Dedifferentiated amniotic fluid mesenchymal stem cell (primary cell): ENCODE results near the gene SMG9.

Experiments
- DNase-seq: peaks from one replicate; pipeline ENCODE4 v3.0.0-alpha.2; 2016; ENCODE audit errors: extremely low spot score

Gene SMG9, protein sequence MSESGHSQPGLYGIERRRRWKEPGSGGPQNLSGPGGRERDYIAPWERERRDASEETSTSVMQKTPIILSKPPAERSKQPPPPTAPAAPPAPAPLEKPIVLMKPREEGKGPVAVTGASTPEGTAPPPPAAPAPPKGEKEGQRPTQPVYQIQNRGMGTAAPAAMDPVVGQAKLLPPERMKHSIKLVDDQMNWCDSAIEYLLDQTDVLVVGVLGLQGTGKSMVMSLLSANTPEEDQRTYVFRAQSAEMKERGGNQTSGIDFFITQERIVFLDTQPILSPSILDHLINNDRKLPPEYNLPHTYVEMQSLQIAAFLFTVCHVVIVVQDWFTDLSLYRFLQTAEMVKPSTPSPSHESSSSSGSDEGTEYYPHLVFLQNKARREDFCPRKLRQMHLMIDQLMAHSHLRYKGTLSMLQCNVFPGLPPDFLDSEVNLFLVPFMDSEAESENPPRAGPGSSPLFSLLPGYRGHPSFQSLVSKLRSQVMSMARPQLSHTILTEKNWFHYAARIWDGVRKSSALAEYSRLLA

DNA sequence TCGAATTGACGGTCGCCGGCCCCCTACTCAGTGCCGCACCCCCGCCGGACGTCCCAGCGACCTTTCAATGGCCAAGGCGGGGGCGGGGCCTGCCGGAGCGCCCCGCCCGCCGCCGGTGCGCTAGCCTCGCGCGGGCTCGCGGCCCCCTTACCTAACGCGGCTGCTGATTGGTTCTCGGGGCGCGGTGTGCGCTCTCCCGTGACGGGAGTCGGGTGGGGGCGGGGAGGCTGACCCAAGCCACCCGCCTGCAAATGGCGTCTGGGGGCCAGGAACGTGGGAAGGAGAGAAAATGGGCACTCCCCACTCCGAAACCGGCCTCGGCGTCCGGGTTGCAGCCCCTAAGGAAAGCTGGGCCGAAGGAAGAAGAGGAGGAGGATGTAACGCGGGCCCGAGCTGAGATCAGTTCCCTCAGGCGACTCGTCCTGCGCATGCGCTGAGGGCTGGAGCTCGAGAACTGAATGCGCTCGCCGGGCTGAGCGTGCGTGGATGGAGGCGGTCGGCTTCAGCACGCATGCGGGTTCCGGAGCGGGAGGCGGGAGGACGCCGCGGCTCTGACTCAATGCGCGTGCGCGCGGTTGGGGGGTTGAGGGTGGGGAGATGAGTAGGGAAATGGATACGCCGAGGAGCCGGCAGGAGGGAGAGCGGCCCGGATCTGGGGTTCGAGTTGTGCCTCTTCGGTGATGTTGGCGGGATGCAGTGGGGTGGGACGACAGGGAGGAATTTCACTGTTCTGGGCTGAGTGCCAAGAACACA lies at the start of gene SMG9:
SMG9 (minus strand) TSS at position 460 of the 753 bp plus-strand sequence. CDS start 4,221 bp downstream, outside the sequence.
- DNase-seq = peak; percentile 97

DNA sequence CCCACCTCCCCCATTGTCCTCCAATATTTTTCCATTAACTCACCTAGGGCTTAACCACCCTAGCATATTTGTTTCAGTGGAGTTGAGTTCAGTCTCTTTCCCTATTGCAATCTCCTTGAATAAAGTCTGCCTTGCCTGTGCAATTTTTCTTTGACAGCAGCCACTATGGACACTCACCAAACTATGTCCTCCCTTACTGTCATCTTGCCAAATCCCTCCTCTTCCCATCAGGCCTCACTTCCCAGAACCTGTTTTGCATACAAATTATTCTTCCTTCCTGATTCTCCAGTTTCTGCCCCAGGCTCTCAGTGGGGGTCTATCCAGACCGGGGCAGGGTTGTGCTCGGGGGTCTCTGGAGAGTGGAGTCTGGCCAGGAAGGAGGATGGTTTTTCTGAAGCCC lies 49.7 kb upstream of the SMG9 start:
- DNase-seq = no peak

- DNase-seq = no peak
These were observed 47.6 kb upstream of the SMG9 start, which contains the start of gene LYPD5 for GRCh38 chr19:43802216-43802951. Gene LYPD5 (minus strand): TSS chr19:43802447. CDS start chr19:43802380, 67 bp downstream.

DNA sequence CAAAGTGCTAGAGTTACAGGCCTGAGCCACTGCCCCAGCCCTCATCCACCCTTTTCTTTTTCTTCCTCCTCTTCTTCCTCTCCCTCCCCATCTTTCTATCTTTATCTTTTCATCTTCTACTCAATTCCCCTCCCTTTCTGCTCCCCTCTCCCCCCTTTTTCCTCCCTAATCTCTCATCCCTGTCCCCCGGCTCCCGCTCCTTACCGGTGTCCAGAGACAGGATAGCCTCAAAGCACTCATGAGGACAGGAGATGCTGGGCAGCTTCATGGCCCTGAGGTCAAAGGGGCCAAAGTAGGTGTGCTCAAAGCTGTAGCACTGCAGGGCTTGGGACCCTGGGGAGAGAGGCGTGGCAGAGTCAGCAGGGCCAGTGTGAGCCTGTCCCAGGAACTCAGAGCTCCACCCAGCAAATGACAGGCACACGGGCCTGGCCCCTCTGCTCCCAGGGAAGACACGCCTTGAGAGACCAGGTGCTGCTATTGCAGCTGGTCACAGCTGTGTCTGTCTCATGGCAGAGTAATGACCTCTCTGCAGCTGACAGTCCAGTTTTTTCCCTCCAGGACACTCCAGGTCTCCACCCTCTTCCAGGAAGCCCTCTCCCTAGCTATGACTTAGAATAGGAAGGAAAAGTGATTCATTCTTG lies 44.9 kb upstream of the SMG9 start:
- DNase-seq = no peak

DNA sequence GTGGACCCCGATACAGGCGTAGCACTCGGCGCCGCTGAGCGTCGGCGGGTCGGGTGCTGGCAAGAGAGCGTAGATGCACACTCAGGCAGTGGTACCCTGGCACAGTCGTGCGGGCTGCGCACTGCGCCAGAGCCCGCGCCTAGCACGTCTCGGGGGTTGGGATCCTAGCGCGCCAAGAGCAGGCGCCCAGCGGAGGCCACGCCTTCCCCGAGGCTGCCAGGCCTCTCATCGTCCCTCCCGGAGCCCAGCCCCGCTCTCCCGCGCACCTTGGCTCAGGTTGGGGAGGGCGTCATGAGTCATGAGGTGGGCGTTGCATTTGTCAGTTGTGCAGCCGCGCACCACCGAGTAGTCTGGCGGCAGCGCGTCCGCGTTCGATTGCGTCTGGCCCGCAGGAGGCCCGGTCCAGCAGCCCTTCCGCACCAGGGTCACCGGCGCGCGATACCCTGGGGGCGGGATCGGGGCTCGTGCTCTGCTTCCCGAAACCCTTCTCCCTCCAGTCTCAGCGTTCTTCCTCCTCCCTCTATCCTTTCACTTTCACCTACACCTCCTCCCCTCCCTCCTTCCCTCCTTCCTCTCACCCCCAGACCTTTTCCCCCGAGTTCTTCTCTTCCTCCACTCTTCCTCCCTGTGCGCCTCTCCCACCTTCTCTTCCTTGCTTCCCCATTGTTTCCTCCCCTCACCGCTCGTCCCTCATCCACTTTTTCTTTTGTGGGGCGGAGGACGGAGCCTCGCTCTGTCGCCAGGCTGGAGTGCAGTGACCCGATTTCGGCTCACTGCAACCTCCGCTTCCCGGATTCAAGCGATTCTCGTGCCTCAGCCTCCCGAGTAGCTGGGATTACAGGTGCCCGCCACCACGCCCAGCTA lies 44.0 kb upstream of the SMG9 start:
- no peak for DNase-seq

DNA sequence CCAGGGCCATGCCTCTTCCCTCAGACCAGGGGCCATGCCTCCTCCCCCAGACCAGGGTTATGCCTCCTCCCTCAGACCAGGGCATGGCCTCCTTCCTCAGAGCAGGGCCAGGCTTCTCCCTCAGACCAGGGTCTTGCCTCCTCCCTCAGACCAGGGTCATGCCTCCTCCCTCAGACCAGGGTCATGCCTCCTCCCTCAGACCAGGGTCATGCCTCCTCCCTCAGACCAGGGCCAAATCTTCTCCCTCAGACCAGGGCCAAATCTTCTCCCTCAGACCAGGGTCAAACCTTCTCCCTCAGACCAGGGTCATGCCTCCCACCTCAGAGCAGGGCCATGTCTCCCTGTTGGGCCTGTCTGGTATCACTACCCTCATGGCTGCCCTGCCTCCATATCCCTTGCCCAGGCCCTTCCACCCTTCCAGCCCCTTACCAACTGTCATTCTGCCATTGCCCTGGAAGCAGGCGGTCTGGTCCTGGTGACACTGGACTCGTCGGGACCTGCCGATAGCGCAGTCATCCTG lies 43.3 kb upstream of the SMG9 start:
- no peak for DNase-seq

- no peak for DNase-seq
These were observed 42.8 kb upstream of the SMG9 start for GRCh38 chr19:43797556-43797955.

DNA sequence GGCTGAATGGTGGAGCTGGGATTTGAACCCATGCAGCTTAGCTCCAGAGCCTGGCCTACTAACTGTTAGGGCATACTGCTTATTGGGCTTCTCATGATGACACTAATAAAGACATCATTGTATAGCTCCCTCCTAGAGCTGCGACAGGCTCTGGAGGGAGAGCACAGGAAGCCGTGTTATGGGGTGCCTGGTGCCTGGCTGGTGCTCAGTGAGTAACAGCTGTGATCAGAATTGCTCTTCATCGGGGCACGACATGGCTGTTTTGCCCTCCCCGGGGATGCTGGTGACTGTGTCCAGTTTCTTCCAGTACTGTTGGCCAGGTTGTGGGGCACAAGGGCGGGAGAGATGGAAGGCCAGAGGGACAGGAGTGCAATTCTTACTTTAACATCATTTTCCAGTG lies 42.4 kb upstream of the SMG9 start:
- no peak for DNase-seq

GRCh38 chr19:43790587-43790986 lies 35.8 kb upstream of the SMG9 start:
- no peak for DNase-seq

- DNase-seq = no peak
These were observed 34.3 kb upstream of the SMG9 start for GRCh38 chr19:43789029-43789428.

DNA sequence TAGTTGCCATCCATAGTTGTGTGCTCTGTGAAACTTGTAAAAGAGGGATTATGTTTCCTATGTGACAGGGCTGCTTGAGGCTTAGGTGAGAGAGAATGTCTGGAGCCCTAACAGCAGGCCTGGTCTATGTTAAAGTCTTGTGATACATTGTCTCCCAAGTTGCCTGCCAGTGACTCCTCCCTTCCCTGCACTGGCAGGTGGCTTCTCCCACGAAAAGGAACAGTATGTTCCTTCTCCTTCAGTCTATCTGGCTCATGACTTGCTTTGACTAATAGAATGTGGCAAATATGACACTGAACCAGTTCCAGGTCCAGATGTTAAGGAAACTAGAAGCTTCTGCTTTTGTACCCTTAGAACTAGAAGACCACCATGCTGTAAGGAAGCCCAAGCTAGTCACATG lies 31.9 kb upstream of the SMG9 start:
- no peak for DNase-seq

- DNase-seq = peak; percentile 65
These were observed 30.4 kb upstream of the SMG9 start for GRCh38 chr19:43784981-43785808.

- DNase-seq = peak; percentile 71
These were observed 29.6 kb upstream of the SMG9 start for GRCh38 chr19:43784241-43784980.

- no peak for DNase-seq
These were observed 28.9 kb upstream of the SMG9 start for GRCh38 chr19:43783636-43784035.

GRCh38 chr19:43782689-43783231 lies 28.0 kb upstream of the SMG9 start:
- DNase-seq = no peak

- DNase-seq = no peak
These were observed 27.5 kb upstream of the SMG9 start for GRCh38 chr19:43782311-43782660.

DNA sequence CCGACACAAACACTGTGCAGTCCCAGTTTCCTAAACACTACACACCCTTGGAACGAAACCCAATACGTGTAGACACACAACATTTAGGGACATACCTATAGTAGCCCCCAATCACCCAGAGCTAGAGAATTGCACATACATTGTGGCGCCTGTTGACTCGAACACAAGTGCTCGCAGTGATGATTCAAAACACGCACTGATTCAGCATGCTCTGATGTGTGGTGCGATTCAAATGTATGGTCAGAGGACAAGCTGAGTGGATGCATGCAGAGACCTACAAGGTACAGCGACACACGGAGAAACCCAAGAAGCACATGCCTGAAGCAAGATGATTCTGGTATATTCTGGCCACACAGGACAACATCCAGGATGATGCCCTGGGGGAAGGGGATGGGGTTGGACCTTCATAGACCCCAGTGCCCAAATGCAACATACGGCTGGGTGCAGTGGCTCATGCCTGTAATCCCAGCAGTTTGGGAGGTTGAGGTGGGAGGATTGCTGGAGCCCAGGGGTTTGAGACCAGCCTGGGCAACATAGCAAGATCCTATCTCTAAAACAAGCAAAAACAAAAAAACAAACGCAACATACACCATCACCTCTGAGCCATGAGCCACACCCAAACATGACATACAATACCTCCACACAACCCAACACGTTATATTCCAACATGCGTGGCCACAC lies 27.0 kb upstream of the SMG9 start:
- no peak for DNase-seq
